GM23248 (cell line): ENCODE measurements around the gene ROR1.

ENCODE experiments used
- EZH2 ChIP-seq: fragments of 200-600 bp; sonication (generic); IDR thresholded peaks from 2 replicates; pipeline ENCODE4 v1.6.1; 2018; ENCODE audit warnings: antibody characterized with exemption, mild to moderate bottlenecking; ENCODE audit not compliant: insufficient read depth, poor library complexity, severe bottlenecking
- EZH2phosphoT487 ChIP-seq: fragments of 200-600 bp; sonication (generic); IDR thresholded peaks from 2 replicates; pipeline ENCODE4 v1.6.1; 2018; ENCODE audit warnings: antibody characterized with exemption, moderate library complexity, mild to moderate bottlenecking, low read depth; ENCODE audit not compliant: insufficient read depth

DNA sequence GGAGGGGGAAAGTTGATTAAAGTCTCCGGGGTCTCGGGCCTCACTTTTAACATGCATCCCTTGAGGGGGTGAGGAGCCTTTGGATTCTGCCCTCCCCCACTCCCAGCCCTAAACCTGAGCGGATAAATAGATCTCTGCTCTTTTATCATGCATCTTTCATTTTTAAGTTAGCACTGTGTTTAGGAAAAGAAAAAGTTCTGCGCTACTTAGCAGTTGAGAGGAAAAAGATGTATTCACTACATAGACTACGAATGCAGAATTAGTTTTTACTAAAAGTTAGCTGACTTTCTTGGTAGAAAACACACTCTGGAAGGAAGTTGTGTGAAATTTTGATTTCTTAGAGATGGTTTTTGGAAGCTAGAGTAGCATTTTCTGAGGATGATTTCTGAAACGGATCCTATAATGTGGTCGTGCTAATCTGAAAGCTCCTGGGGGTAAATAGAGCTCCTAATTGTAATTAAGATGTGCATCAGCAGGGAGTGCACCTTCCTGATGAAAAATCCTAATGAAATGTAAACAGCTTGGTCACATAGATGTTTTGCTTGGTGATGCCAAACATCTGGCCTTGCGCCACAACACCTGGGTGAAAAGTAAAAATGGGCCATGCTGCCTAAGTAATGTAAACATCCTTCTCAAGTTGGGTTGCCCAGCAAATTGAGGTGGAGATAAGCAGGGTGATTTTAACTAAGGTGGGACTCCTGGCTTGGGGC, 1.8 kb downstream of the ROR1 start:
- TF ChIP-seq EZH2phosphoT487 (no peak), EZH2 (no peak)
